SK-N-SH (cell line): ENCODE results near the gene TSPO2.

ENCODE experiments used
- CHD2 ChIP-seq: fragments of 150-350 bp; IDR thresholded peaks from 2 replicates; pipeline ENCODE4 v1.6.1; 2018; ENCODE audit warnings: low read length; ENCODE audit not compliant: partially characterized antibody
- EP300 ChIP-seq, 2 experiments: IDR thresholded peaks; 2 replicates each; pipeline versions ENCODE4 v1.4.0 to v1.6.1; 2012; ENCODE audit warnings: borderline replicate concordance in 1 of 2, low read depth in 1 of 2, low read length in 1 of 2
- JUND ChIP-seq: IDR thresholded peaks from 2 replicates; pipeline ENCODE4 v1.4.0; 2012
- POLR2AphosphoS5 ChIP-seq: IDR thresholded peaks from 2 replicates; pipeline ENCODE4 v1.6.1; 2012; ENCODE audit warnings: low read depth, low read length
- RFX5 ChIP-seq: IDR thresholded peaks from 2 replicates; pipeline ENCODE4 v1.6.1; 2012; ENCODE audit warnings: mild to moderate bottlenecking, improper control_type of control experiment, low read length
- TAF1 ChIP-seq: IDR thresholded peaks from 2 replicates; pipeline ENCODE4 v1.6.1; 2012; ENCODE audit warnings: low read depth, mild to moderate bottlenecking, low read length, moderate library complexity, borderline replicate concordance
- TCF12 ChIP-seq: IDR thresholded peaks from 2 replicates; pipeline ENCODE4 v1.4.0; 2012
- USF1 ChIP-seq: IDR thresholded peaks from 2 replicates; pipeline ENCODE4 v1.4.0; 2012; ENCODE audit warnings: low read depth, borderline replicate concordance
- ZBTB33 ChIP-seq: IDR thresholded peaks from 2 replicates; pipeline ENCODE4 v1.4.0; 2012; ENCODE audit warnings: low read depth, borderline replicate concordance
- TF ChIP-seq, protein P1 (sequence below): fragments of 150-350 bp; IDR thresholded peaks from 2 replicates; pipeline ENCODE4 v1.6.1; 2017; ENCODE audit warnings: antibody characterized with exemption, low read length, low read depth, borderline replicate concordance
- TF ChIP-seq, protein P2 (sequence below): IDR thresholded peaks from 2 replicates; pipeline ENCODE4 v1.4.0; 2012; ENCODE audit warnings: low read depth
- TF ChIP-seq, protein P3 (sequence below): fragments of 200-600 bp; sonication (generic); IDR thresholded peaks from 2 replicates; pipeline ENCODE4 v1.6.1; 2017; ENCODE audit warnings: antibody characterized with exemption, mild to moderate bottlenecking, moderate library complexity

DNA sequence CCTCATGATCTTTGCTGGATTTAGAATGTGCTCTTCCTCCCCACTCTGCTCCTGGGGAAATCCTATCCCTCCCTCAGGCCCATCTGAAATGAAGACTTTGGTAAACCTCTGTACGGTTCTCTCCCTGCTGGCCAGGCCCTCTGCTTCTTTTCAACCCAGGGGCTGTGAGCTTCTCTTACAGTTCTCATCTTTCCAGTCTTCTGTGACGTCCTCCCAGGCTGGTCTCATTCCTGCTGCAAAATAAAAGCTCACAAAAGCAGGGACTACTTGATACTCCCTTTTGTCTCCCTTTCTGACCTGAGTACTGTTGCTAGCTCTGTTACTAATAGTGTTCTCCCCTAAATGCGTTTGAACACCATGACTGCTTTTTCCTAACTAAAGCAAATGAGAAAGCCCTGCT lies 49.5 kb upstream of the TSPO2 start:
- TF ChIP-seq, protein P1, sequence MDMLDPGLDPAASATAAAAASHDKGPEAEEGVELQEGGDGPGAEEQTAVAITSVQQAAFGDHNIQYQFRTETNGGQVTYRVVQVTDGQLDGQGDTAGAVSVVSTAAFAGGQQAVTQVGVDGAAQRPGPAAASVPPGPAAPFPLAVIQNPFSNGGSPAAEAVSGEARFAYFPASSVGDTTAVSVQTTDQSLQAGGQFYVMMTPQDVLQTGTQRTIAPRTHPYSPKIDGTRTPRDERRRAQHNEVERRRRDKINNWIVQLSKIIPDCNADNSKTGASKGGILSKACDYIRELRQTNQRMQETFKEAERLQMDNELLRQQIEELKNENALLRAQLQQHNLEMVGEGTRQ, result no peak
- TF ChIP-seq POLR2AphosphoS5, result no peak
- no peak for TF ChIP-seq JUND
- no peak for TF ChIP-seq USF1
- TF ChIP-seq EP300 (IDR thresholded peaks at IDR 0.05; ENCODE audit: borderline replicate concordance in 1 of 2, low read depth in 1 of 2, low read length in 1 of 2), result no peak
- no peak for TF ChIP-seq ZBTB33
- TF ChIP-seq, protein P2, sequence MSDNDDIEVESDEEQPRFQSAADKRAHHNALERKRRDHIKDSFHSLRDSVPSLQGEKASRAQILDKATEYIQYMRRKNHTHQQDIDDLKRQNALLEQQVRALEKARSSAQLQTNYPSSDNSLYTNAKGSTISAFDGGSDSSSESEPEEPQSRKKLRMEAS, result no peak
- TF ChIP-seq, protein P3, sequence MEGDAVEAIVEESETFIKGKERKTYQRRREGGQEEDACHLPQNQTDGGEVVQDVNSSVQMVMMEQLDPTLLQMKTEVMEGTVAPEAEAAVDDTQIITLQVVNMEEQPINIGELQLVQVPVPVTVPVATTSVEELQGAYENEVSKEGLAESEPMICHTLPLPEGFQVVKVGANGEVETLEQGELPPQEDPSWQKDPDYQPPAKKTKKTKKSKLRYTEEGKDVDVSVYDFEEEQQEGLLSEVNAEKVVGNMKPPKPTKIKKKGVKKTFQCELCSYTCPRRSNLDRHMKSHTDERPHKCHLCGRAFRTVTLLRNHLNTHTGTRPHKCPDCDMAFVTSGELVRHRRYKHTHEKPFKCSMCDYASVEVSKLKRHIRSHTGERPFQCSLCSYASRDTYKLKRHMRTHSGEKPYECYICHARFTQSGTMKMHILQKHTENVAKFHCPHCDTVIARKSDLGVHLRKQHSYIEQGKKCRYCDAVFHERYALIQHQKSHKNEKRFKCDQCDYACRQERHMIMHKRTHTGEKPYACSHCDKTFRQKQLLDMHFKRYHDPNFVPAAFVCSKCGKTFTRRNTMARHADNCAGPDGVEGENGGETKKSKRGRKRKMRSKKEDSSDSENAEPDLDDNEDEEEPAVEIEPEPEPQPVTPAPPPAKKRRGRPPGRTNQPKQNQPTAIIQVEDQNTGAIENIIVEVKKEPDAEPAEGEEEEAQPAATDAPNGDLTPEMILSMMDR, result no peak
- no peak for TF ChIP-seq CHD2
- TF ChIP-seq RFX5, result no peak
- no peak for TF ChIP-seq TAF1
- no peak for TF ChIP-seq TCF12
